H1 (cell line): ENCODE results near the gene ANKRD24. TPM values are rescaled to one million over a fixed set of nuclear protein-coding genes. Genes with fewer than 3 reads are reported as not detected.

Experiments used
- CTCF ChIA-PET: fragments of 300-600 bp; sonication (Branson Sonifier 250); formaldehyde crosslinking; loops from one replicate; lab custom pipeline; 2021; ENCODE audit not compliant: partially characterized antibody; lab: Charles Lee
- POLR2A ChIA-PET: fragments of 300-600 bp; sonication (Branson Sonifier 250); formaldehyde crosslinking; loops from one replicate; lab custom pipeline; 2021; ENCODE audit warnings: inconsistent platforms; ENCODE audit not compliant: partially characterized antibody; lab: Charles Lee
- DNase-seq, 2 experiments: peaks; one replicate each; pipeline versions ENCODE4 v3.0.0 to v3.0.0-alpha.2; 2010 to 2022; ENCODE audit warnings: low spot score in 2 of 2, low read depth in 1 of 2, mixed read lengths in 1 of 2
- FAIRE-seq: peaks from 2 replicates; lab custom pipeline; 2011; peaks lifted over from hg19 to GRCh38; lab: Jason Lieb, UNC
- H2AFZ ChIP-seq: 2 replicates; pipeline ENCODE4 v1.8.1; 2012; ENCODE audit warnings: low read length, inconsistent platforms
- H2AK5ac ChIP-seq: 2 replicates; pipeline ENCODE4 v1.6.1; 2013; ENCODE audit warnings: low read depth, low read length
- H2BK120ac ChIP-seq: replicated peaks from 2 replicates; pipeline ENCODE3; 2013; ENCODE audit warnings: low read depth, low read length, inconsistent platforms
- H2BK12ac ChIP-seq: 2 replicates; pipeline ENCODE4 v1.6.1; 2013; ENCODE audit warnings: low read depth, low read length
- H2BK15ac ChIP-seq: 2 replicates; pipeline ENCODE4 v1.6.1; 2013; ENCODE audit warnings: low read length
- H2BK20ac ChIP-seq: 2 replicates; pipeline ENCODE4 v1.6.1; 2013; ENCODE audit warnings: low read length
- H2BK5ac ChIP-seq: 2 replicates; pipeline ENCODE4 v1.6.1; 2013; ENCODE audit warnings: low read depth, low read length
- H3K14ac ChIP-seq: 2 replicates; pipeline ENCODE4 v1.6.1; 2013; ENCODE audit warnings: inconsistent platforms; ENCODE audit not compliant: insufficient read length
- H3K18ac ChIP-seq: 2 replicates; pipeline ENCODE4 v1.6.1; 2013; ENCODE audit warnings: low read length; ENCODE audit errors: extremely low read depth
- H3K23ac ChIP-seq: 2 replicates; pipeline ENCODE4 v1.6.1; 2013; ENCODE audit warnings: inconsistent platforms; ENCODE audit not compliant: insufficient read length
- H3K23me2 ChIP-seq: 2 replicates; pipeline ENCODE4 v1.6.1; 2013; ENCODE audit warnings: low read depth, low read length
- H3K27ac ChIP-seq: 2 replicates; pipeline ENCODE4 v1.6.1; 2011; ENCODE audit warnings: low read depth, low read length, inconsistent platforms
- H3K27me3 ChIP-seq, 4 experiments: replicated peaks in 1 of 4; 1 replicate in 1 of 4; 2 replicates in 3 of 4; pipeline versions ENCODE4 v1.6.1 to v1.8.1; 2011 to 2013; ENCODE audit warnings: low read length in 3 of 4, mild to moderate bottlenecking in 3 of 4, inconsistent platforms in 2 of 4, mixed read lengths in 2 of 4, moderate library complexity in 1 of 4; ENCODE audit not compliant: control insufficient read depth in 3 of 4, insufficient read depth in 3 of 4; ENCODE audit errors: extremely low read depth in 1 of 4
- H3K36me3 ChIP-seq, 4 experiments: 2 replicates each; pipeline versions ENCODE4 v1.6.1 to v1.8.1; 2011 to 2013; ENCODE audit warnings: mild to moderate bottlenecking in 4 of 4, low read length in 3 of 4, moderate library complexity in 2 of 4, control low read depth in 1 of 4, inconsistent platforms in 1 of 4; ENCODE audit not compliant: insufficient read depth in 4 of 4, control insufficient read depth in 2 of 4
- H3K4ac ChIP-seq: replicated peaks from 2 replicates; pipeline ENCODE3; 2013; ENCODE audit warnings: low read length, low read depth, mixed read lengths, inconsistent platforms; ENCODE audit not compliant: insufficient read length
- H3K4me1 ChIP-seq, 4 experiments: replicated peaks in 1 of 4; 1 replicate in 1 of 4; 2 replicates in 3 of 4; pipeline versions ENCODE4 v1.6.1 to v1.8.1; 2011 to 2013; ENCODE audit warnings: low read length in 3 of 4, inconsistent platforms in 2 of 4, mixed read lengths in 1 of 4; ENCODE audit not compliant: insufficient read depth in 4 of 4, control insufficient read depth in 3 of 4
- H3K4me2 ChIP-seq, 2 experiments: 2 replicates each; pipeline versions ENCODE4 v1.6.1 to v1.8.1; 2011 to 2013; ENCODE audit warnings: low read depth in 2 of 2, low read length in 2 of 2, control low read depth in 1 of 2, inconsistent platforms in 1 of 2, mild to moderate bottlenecking in 1 of 2; ENCODE audit not compliant: insufficient read depth in 1 of 2
- H3K4me3 ChIP-seq, 4 experiments: fragments of 200-600, 300-600 bp in 1 of 4; sonication (generic), shearing (Covaris generic), sonication (Bioruptor Twin) in 1 of 4; 2 replicates each; pipeline versions ENCODE4 v1.5.1 to v1.8.1; 2011 to 2016; ENCODE audit warnings: low read length in 4 of 4, low read depth in 3 of 4, control low read depth in 2 of 4, inconsistent platforms in 2 of 4, mild to moderate bottlenecking in 2 of 4, mixed read lengths in 1 of 4, moderate library complexity in 1 of 4; ENCODE audit not compliant: insufficient read depth in 2 of 4; ENCODE audit errors: extremely low read depth in 1 of 4
- H3K56ac ChIP-seq: replicated peaks from 2 replicates; pipeline ENCODE3; 2013; ENCODE audit warnings: low read depth, mild to moderate bottlenecking, mixed read lengths, low read length, inconsistent platforms; ENCODE audit not compliant: insufficient read length
- H3K79me1 ChIP-seq: 2 replicates; pipeline ENCODE4 v1.6.1; 2013; ENCODE audit warnings: low read depth, low read length, control low read depth
- H3K79me2 ChIP-seq, 2 experiments: 2 replicates each; pipeline versions ENCODE4 v1.6.1 to v1.8.1; 2012 to 2013; ENCODE audit warnings: low read length in 2 of 2, mild to moderate bottlenecking in 2 of 2, inconsistent platforms in 1 of 2; ENCODE audit not compliant: insufficient read depth in 2 of 2, control insufficient read depth in 1 of 2
- H3K9ac ChIP-seq, 4 experiments: replicated peaks in 1 of 4; 1 replicate in 1 of 4; 2 replicates in 3 of 4; pipeline versions ENCODE4 v1.6.1 to v1.8.1; 2011 to 2013; ENCODE audit warnings: low read depth in 3 of 4, low read length in 3 of 4, control low read depth in 2 of 4, mild to moderate bottlenecking in 2 of 4, moderate library complexity in 2 of 4, inconsistent platforms in 1 of 4; ENCODE audit errors: extremely low read depth in 1 of 4
- H3K9me3 ChIP-seq, 2 experiments: 2 replicates each; pipeline versions ENCODE4 v1.6.1 to v1.8.1; 2012 to 2013; ENCODE audit warnings: mild to moderate bottlenecking in 2 of 2, moderate library complexity in 2 of 2, control low read depth in 1 of 2, inconsistent platforms in 1 of 2, low read depth in 1 of 2, low read length in 1 of 2, mixed read lengths in 1 of 2; ENCODE audit not compliant: insufficient read depth in 2 of 2
- H4K20me1 ChIP-seq, 2 experiments: replicated peaks in 1 of 2; 2 replicates each; pipeline versions ENCODE3 to v1.8.1; 2011 to 2013; ENCODE audit warnings: inconsistent platforms in 2 of 2, low read length in 2 of 2, mild to moderate bottlenecking in 1 of 2; ENCODE audit not compliant: insufficient read depth in 2 of 2, control insufficient read depth in 1 of 2
- H4K5ac ChIP-seq: 2 replicates; pipeline ENCODE4 v1.6.1; 2013; ENCODE audit warnings: low read length, low read depth, mixed read lengths, inconsistent platforms; ENCODE audit not compliant: insufficient read length
- H4K8ac ChIP-seq: 2 replicates; pipeline ENCODE4 v1.8.0; 2013; ENCODE audit warnings: mild to moderate bottlenecking, moderate library complexity, low read length, inconsistent platforms; ENCODE audit not compliant: insufficient read depth; ENCODE audit errors: extremely low read depth
- H4K91ac ChIP-seq: replicated peaks from 2 replicates; pipeline ENCODE3; 2013; ENCODE audit warnings: low read length, mixed read lengths, inconsistent platforms; ENCODE audit not compliant: insufficient read length
- BCL11A ChIP-seq, 2 experiments: IDR thresholded peaks; one replicate each; pipeline ENCODE4 v1.6.1; 2011; ENCODE audit warnings: low read depth in 2 of 2, low read length in 2 of 2, mild to moderate bottlenecking in 2 of 2
- CHD2 ChIP-seq: IDR thresholded peaks from 2 replicates; pipeline ENCODE4 v1.6.1; 2012; ENCODE audit warnings: low read length, improper control_type of control experiment
- CREB1 ChIP-seq: IDR thresholded peaks from 2 replicates; pipeline ENCODE4 v1.6.1; 2012; ENCODE audit warnings: inconsistent platforms
- CTCF ChIP-seq, 3 experiments: IDR thresholded peaks; 1 replicate in 2 of 3; 2 replicates in 1 of 3; pipeline versions ENCODE4 v1.5.1 to v1.6.1; 2011; ENCODE audit warnings: low read length in 3 of 3, mild to moderate bottlenecking in 3 of 3, inconsistent platforms in 2 of 3, low read depth in 1 of 3, moderate library complexity in 1 of 3; ENCODE audit not compliant: insufficient read depth in 1 of 3; ENCODE audit errors: control extremely low read depth in 1 of 3
- GTF2F1 ChIP-seq: IDR thresholded peaks from 2 replicates; pipeline ENCODE4 v1.6.1; 2012; ENCODE audit warnings: low read depth, low read length, improper control_type of control experiment, borderline replicate concordance
- JUN ChIP-seq: IDR thresholded peaks from 2 replicates; pipeline ENCODE4 v1.6.1; 2011; ENCODE audit warnings: low read depth, mild to moderate bottlenecking, improper control_type of control experiment, low read length
- POLR2A ChIP-seq, 2 experiments: IDR thresholded peaks; 1 replicate in 1 of 2; 2 replicates in 1 of 2; pipeline ENCODE4 v1.6.1; 2011; ENCODE audit warnings: low read depth in 2 of 2, low read length in 2 of 2, mild to moderate bottlenecking in 2 of 2; ENCODE audit errors: control extremely low read depth in 1 of 2
- WGBS, 2 experiments: shearing (Covaris generic) in 1 of 2; methylation state at CpG; one replicate each; pipeline versions ENCODE4 v1.1.6 to v1.1.7; 2013 to 2015; ENCODE audit warnings: low lambda C conversion rate in 2 of 2, mixed read lengths in 2 of 2, inconsistent platforms in 1 of 2, low coverage in 1 of 2, missing lambda C conversion rate in 1 of 2; ENCODE audit not compliant: insufficient replicate concordance in 2 of 2, insufficient coverage in 1 of 2, insufficient read length in 1 of 2; ENCODE audit errors: extremely low coverage in 1 of 2, missing lambda C conversion rate in 1 of 2; 5-methylcytosine and 5-hydroxymethylcytosine counted together
- long read RNA-seq, 2 experiments: library from RNA in 1 of 2; library from capped mRNA in 1 of 2; stranded (forward); transcript quantifications; one replicate each; pipeline ENCODE4 v2.0.0, GENCODE V29; 2021; ENCODE audit warnings: inconsistent platforms in 1 of 2
- polyA minus RNA-seq, 3 experiments: library from RNA; depleted of rRNA, polyadenylated mRNA; stranded (reverse); fragments of >200 nt; gene quantifications; 1 replicate in 2 of 3; 2 replicates in 1 of 3; pipeline ENCODE4 v1.2.3, GENCODE V29; 2011
- polyA plus RNA-seq, 7 experiments: library from polyadenylated mRNA; depleted of rRNA in 3 of 7; stranded (reverse) in 5 of 7; unstranded in 2 of 7; fragments of >200 nt in 5 of 7; fragments of 200-250 nt in 2 of 7; gene quantifications; 1 replicate in 5 of 7; 2 replicates in 1 of 7; 4 replicates in 1 of 7; pipeline versions ENCODE4 v1.2.1 to v1.2.3, GENCODE V29; 2011 to 2013; ENCODE audit warnings: missing spikeins in 2 of 7, mixed read lengths in 2 of 7
- total RNA-seq: library from RNA; stranded (reverse); fragmentation: NEBNext Ultra II Directional; extraction: Animal tissue kit (Norgen Biotek cat#: 25700); gene quantifications from 2 replicates; pipeline ENCODE4 v1.2.1, GENCODE V29; 2021

Gene ANKRD24
- total RNA-seq (14.1 and 14.5 TPM in 2 replicates), polyA plus RNA-seq (2011; rRNA removed) (7.6 and 15.1 TPM in 2 replicates), polyA minus RNA-seq (2011; rRNA and poly(A)+ RNA removed) (2.8 and 4.1 TPM in 2 replicates)
- 15.5 TPM for polyA plus RNA-seq (2011; cell fraction: cytosol; rRNA removed)
- 24.5 TPM for polyA plus RNA-seq (2011; cell fraction: nucleus; rRNA removed)
- 6.9 to 14.6 TPM (median 12.4 TPM) in 4 replicates for polyA plus RNA-seq (2012, experiment 1 of 2)
- polyA plus RNA-seq (2012, experiment 2 of 2): 4.9 TPM
- polyA plus RNA-seq (2013, experiment 1 of 2): 8.4 TPM
- polyA plus RNA-seq (2013, experiment 2 of 2): 8.1 TPM
- polyA minus RNA-seq (2011; cell fraction: cytosol; rRNA and poly(A)+ RNA removed): 7.5 TPM
- polyA minus RNA-seq (2011; cell fraction: nucleus; rRNA and poly(A)+ RNA removed): 4.5 TPM
- long read RNA-seq, experiment 1, partial matches to known transcripts: 2 of 2 reads
- long read RNA-seq, experiment 1, other reads (novel, unspliced or antisense): 0 of 2 reads
- long read RNA-seq, experiment 2: 0 reads

DNA sequence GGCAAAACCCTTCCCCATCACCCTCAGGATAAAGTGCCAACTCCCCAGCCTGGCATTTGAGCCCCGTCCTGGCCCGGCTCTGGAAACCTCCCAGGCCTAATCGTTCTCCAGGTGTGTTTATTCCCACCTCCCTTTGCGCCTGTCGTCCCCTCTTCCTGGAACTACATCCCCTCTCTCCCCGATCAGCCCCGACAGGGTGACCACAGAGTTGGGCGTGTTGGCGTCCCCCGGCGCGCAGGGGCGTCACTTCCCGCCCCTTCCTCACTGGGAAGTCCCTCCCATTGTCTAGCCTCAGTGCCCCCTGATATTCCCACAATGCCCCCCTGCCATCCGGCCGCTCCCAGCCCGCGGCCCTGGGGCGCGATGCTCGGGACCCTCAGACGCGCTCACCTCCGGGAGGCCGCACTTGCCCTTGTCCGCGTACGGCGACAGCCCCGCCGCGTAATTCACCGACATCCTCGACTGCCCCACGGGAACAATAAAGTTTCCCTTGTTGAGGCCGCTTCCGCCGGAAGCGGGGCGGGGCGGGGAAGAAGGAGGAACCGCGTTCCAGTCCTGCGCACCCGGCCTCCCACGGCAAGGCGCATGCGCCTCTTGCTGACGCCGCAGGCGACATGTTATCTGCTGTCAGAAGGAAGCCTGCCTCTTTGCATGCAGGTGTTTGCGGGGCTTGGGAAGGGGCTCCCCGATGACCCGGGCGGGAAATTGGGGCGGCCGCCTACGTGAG lies at the start of gene ANKRD24, which contains the start of gene SIRT6:
Gene ANKRD24 (plus strand): TSS at position 606 of the 727 bp plus-strand sequence. CDS start 3,737 bp downstream, outside the sequence.
Gene SIRT6 (minus strand): TSS at position 480 of the 727 bp plus-strand sequence. CDS start 24 bp downstream, at position 456.
- H4K8ac ChIP-seq: peak within 1 kb of the TSS; percentile 89
- POLR2A ChIA-PET: no interaction called here
- peak; percentile 13 for FAIRE-seq
- TF ChIP-seq JUN (no peak), GTF2F1 (peak; percentile 71; the same call in 1 of the 2 replicates), CREB1 (peak; percentile 77), CTCF (IDR thresholded peaks at IDR 0.05; ENCODE audit: control extremely low read depth in 1 of 3, insufficient read depth in 1 of 3, low read depth in 1 of 3, low read length in 3 of 3) (no peak), BCL11A (IDR thresholded peaks at IDR 0.05; ENCODE audit: low read depth in 2 of 2, low read length in 2 of 2) (no peak), CHD2 (peak; percentile 25; the same call in 1 of the 2 replicates), POLR2A (IDR thresholded peaks at IDR 0.05; ENCODE audit: control extremely low read depth in 1 of 2, low read depth in 2 of 2, low read length in 2 of 2) (peak in 1 of 2 experiments; percentile 62; a peak in 1 of 3 replicates)

More for the DNA sequence above, at the start of gene ANKRD24, which contains the start of gene SIRT6:
- H4K91ac ChIP-seq: no peak within 1 kb of the TSS
- 1% methylated on average over 57 of the region's 58 CpGs; no CpG with 5 or more reads in 1 of the 2 experiments for WGBS, 2 experiments
- H4K20me1 ChIP-seq: peaks cover 2 to 3% of the 10 kb centered on the region in 2 experiments
- H3K27me3 ChIP-seq: no peaks in the 10 kb centered on the region
- CTCF ChIA-PET: interaction anchor here (2.5 kb wide), 1 partner anchor 15 kb away, joined by 8 read pairs; no protein-coding TSS in a partner anchor
- H2BK5ac ChIP-seq: peak within 1 kb of the TSS; percentile 71; the same call in 1 of the 2 replicates
- peak within 1 kb of the TSS; percentile 71; the same call in 1 of the 2 replicates for H3K18ac ChIP-seq
- peak within 1 kb of the TSS; percentile 79 for H3K56ac ChIP-seq
- peak within 1 kb of the TSS; percentile 53; the same call in 1 of the 2 replicates for H2AK5ac ChIP-seq
- no peaks in the 10 kb centered on the region for H3K9me3 ChIP-seq
- H2BK120ac ChIP-seq: peak within 1 kb of the TSS; percentile 59
- peak within 1 kb of the TSS; percentile 76 to 94 for H3K4me2 ChIP-seq
- H2BK12ac ChIP-seq: peak within 1 kb of the TSS; percentile 68; the same call in 1 of the 2 replicates
- H3K4me1 ChIP-seq: peaks cover 0 to 3% (median under 1%) of the 10 kb centered on the region in 4 experiments; a peak in 3 of 7 replicates
- no peaks in the 10 kb centered on the region; a peak in 1 of 4 replicates for H3K79me2 ChIP-seq
- H3K4me3 ChIP-seq: peak within 1 kb of the TSS; percentile 58 to 97 (median 81)
- no peak within 1 kb of the TSS for H2BK15ac ChIP-seq
- no peak within 1 kb of the TSS for H3K27ac ChIP-seq
- H3K23me2 ChIP-seq: peaks cover 13% of the 10 kb centered on the region
- H2AFZ ChIP-seq: no peak within 1 kb of the TSS; the same call in 1 of the 2 replicates
- no peak within 1 kb of the TSS for H3K14ac ChIP-seq
- H3K4ac ChIP-seq: peak within 1 kb of the TSS; percentile 95
- peak; percentile 81 to 94 for DNase-seq
- H3K79me1 ChIP-seq: peaks cover 2% of the 10 kb centered on the region
- peak within 1 kb of the TSS; percentile 42 to 60 (median 44); a peak in 6 of 7 replicates for H3K9ac ChIP-seq
- H2BK20ac ChIP-seq: no peak within 1 kb of the TSS
- no peak within 1 kb of the TSS for H3K23ac ChIP-seq
- no peaks in the 10 kb centered on the region; a peak in 2 of 8 replicates for H3K36me3 ChIP-seq
- H4K5ac ChIP-seq: peak within 1 kb of the TSS; percentile 93
